NCI-H146 treated with DMSO at 0.1 percent for 48 hours (cell line): ENCODE data around the gene MYO18A.
A peak's percentile ranks its signal among the peaks of the same experiment; 100 is the strongest.
"Not testable (repeated sequence)": the region's sequence is repeated elsewhere in the genome, so short reads cannot be mapped to it uniquely, and the experiment has no call there.

Experiments
- DNase-seq: peaks from one replicate; lab custom pipeline; 2025; ENCODE audit not compliant: unreplicated experiment; lab: John Stamatoyannopoulos, UW

Gene MYO18A

DNA sequence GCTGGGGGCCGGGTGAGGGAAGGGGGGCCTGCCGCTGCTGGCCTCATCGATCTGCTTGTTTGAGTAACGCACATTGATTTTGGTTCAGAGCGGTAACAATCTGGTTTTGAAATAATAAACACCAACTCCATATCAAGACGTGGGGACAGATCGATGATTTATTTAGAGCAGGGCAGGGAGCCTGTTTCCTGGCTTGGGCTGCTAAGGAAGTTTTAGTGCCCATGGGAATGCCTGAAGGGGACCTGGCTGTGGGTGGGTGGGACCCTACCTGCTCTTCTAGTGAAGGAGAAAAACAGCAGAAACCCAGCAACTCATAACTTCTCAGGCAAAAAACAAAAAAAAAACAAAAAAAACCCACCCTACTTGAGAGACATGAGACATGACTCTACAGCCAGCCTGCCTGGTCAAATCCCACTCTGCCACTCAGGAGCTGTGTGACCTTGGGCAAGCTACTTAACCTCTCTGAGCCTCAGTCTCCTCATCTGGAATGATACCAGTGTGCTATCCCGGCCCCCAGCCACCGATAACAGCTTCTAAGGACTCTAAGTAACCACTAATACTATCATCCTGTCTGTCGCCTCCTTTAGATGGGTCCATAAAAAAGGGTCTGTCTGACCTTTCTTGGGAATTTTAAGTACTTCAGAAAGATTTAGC, 71.2 kb downstream of the MYO18A start:
- DNase-seq = no peak

DNA sequence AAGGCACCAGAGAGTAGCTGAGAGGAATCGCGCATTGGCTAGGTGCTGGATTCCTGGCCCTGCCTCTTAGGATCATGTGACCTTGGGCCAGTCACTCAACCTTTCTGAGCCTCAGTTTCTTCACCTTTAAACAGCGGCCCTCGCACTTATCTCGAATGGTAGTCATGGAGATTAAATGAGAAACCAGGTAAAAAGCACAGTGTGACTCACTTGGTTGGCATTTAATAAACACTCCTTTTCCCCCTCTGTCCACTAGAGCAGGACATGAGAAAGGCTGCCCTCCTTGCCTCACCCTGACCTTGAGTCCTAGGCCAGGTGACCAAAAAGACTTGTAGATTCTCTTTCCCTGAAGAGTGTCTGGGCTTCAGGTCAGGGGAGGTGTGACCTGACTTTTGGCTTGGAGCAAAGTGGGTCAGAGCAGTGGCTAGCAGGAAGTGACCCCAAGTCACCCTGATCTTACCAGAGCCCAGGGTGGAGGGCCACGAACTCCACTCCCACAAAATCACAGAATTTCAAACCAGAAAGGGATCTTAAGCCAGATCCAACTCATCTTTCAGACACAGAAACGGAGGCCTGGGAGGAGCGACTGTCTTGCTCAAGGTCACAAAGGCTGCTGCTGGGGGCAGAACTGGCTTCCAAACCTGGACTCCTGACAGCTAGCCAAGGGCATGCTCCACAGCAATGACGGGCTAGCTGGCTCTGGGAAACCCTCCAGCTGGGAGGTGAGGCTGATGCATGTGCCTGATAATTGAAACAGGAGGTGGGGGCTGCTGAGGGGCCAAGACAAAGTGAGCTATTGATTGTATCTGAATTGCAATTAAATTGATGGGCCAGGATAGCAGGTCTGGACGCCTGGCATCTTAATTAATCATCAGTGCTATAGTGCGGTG, 72.0 kb downstream of the MYO18A start:
- no peak for DNase-seq

DNA sequence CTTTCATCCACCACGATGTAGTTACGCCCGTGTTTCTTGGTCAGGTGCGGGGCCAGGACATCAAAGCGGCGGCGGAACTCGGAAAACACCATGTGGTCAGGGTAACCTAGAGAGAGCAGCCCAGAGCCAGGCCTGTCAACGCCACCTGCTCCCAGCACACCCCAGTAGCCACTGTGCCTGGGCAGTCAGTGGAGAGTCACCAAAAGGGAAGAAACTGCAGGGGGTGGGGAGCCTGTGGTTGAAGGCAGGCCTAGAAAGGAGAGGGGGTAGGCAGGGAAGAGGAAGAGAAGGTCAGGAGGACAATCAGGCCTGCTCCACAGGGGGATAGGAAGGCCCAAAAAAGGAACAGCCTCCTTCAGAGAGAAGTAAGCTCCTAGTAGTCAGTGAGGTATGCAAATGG, 73.1 kb downstream of the MYO18A start:
- no peak for DNase-seq

DNA sequence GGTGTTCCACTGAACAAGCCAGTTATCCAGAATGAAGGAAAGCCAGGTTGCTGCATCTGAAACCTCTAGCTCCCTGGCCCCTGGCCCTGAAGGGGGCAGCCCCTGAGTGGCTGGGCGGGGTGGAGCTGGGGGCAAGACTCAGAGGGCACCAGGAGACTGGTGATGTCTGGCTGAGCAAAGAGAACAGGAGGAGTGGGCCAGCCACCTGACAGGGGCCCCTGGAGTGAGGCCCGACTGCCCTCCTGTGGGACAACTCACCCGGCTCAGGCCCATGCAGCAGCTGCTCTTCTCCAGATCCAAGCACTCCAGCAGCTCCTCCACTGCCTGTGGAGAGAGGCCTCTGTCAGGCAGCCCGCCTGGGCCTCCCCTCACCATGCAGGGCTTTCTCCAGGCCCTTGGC, 76.9 kb downstream of the MYO18A start:
- DNase-seq = no peak

DNA sequence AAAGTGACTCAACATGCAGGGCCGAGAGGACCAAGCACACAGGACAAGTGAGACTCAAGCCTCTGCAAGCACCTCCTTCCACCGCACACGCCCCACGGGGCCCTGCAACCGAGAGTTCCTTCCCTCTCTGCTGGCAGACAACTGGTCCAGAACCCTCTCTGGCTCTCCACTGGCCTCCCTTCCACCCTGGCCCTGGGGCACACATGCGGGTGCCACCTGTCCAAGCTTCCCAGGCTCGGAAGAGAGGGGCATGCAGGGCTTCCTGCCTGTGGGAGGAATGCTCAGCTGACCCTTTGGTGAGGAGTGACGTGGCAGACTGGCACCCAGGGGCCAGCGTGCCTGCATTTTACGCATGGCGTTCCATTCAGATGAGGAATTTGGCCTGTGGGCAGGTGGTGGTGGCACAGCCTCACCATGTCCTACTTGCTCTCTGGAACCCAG, 77.4 kb downstream of the MYO18A start:
- no peak for DNase-seq

DNA sequence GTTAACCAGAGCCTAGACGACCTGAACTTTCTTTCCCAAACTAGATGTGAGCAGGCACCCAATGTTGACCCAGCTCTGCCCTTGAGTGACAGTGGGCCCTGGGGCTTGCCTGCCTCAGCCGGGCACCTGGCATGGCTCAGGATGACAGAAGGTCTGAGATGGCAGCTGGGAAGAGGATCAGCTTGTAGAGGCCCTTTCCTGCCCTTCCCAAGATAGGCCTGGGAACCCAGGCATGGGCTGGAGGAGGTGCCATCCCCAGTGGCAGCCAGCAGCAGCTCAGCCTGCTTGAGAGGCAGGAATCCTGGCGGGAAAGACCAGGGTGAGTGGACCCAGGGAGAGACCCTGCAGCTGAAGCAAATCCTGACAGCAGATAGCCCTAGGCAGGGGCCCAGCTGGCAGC, 78.2 kb downstream of the MYO18A start:
- no peak for DNase-seq

DNA sequence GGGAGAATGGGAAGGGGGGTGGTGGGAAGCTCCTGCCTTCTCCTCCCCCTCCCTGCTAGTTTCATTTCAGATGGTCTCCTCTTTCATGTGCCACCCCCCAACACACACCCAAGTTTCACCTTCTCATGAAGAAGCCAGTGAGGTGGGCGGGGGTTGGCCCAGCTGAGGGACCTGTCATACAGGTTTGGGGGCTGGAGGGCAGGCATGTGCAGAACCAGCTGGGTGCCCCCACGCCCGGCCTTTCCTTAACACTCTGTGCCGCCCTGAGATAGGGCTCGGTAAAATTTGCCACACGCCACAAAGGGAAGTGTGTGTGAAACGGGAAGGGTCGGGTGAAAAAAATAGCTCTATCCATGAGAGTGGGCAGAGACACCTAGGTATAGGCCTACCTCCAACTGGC, 79.9 kb downstream of the MYO18A start:
- DNase-seq = no peak

DNA sequence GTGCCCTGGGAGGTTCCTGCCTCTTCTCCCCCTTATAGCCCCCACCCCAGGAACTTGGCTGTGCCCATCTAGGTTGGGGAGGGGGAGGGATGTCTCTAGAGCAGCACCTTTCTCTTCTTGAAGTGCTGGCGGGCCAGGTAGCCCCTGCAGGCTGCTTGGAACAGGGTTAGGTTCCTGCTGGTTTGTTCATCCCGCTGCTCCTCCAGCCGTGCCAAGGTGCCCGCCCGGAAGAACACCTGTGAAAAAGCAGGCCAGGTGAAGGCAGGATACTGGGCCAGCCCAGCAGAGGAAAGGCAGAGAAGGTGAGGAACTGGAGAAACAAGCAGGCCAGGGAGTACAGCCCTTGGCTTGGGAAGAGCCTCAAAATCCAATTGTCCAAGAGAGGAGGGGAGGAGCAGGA, 80.7 kb downstream of the MYO18A start:
- no peak for DNase-seq

DNA sequence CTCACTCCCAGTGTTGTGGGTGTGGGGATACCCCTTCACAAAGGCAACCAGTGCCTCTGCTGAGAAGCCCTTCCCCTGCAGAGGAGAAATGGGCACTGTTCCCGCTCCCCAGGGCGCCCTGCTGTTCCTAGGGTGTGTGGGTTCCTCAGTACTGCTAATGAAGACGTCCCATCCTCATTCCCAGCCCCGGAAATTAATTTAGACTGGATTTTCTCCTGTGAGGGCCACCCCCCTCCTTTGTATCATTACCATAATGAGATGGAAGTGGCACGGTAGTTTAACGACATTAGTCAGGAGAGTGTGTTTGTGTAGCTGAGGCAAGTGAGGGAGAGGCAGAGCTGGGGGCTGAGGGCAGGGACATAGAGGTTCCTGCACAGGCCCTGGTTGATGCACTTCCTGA, 84.1 kb downstream of the MYO18A start:
- DNase-seq = no peak

DNA sequence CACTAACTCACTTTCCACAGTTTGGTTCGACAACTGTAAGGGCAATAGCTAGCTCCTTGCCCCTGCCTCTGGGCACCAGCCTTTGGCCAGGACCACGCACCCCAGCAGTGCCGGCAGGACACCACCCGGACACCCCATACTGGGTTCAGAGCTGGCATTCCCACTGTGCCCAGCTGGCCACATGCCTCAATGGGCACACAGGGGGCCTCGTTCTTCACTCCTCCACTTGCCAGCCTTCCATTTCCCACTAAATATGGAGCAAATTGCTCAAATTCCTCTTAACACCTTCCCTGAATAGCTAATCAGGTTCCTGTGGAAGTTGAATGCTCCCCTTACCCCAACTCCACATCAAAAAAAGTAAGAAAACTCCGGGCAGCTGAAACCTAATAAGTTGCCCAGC, 84.8 kb downstream of the MYO18A start:
- DNase-seq = no peak

DNA sequence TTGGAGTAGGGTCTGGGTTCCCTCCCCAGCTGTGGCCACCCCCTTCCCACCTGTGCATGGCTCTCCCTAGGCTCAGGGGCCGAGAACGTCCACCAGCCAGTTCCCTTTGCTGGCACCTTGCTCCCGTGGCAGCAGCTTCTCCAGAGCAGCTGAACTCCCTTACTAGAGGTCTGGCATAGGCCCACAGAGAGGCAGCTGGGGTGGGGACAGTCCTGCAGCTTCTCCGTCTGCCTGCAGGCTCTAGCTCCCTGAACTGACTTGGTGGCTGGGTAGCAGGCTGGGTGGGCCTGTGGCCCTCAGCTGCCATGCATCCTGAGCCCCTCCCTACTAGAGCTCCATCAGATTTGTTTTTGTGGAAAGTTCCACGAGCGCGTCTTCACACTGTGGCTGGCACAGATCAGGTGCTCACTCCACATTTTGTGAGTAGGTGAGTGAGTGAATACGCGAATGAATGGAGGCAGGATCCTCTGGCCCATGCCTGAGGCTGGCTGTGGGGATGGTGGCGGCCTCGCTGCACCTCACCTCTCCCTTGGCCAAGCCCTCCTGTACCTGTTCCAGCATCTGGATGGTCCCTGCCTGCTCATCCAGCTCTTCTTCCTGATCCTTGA, 86.0 kb downstream of the MYO18A start:
- no peak for DNase-seq

DNA sequence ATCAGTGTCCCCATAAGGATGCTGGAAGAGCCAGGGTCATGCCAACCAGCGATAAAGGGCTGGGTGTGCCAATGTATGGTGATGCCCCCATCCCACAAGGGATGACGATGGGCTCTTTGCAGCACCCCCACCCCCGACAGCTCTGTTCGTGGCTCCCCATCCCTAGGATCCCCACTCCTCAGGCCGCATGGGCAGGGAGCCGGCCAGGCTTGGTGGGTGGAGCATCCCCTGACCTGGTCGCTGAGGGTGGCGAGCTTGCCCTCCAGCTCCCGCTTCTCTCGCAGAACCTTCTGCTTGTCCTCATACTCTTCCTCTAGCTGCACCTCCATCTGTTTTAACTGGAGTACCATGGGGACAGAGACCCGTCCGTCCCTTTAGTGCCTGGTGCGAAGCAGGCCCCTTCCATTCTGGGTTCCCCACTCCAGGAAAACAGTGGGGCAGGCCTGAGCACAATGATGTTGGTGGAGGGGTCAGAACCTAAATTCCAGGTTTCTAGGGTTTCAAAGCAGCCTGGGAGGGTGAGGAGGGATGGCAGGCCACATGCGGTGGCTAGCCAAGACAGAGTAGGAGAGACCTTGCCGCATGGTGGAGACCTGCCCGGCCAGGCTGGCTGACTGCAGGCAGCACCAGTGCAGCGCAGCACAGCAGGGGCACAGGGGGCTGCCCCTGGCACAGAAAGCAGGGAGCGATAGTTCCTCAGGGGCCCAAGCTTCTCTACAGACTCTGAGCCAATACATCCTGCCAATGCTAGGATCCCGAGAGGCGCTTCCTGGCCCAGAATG, 86.9 kb downstream of the MYO18A start:
- no peak for DNase-seq

DNA sequence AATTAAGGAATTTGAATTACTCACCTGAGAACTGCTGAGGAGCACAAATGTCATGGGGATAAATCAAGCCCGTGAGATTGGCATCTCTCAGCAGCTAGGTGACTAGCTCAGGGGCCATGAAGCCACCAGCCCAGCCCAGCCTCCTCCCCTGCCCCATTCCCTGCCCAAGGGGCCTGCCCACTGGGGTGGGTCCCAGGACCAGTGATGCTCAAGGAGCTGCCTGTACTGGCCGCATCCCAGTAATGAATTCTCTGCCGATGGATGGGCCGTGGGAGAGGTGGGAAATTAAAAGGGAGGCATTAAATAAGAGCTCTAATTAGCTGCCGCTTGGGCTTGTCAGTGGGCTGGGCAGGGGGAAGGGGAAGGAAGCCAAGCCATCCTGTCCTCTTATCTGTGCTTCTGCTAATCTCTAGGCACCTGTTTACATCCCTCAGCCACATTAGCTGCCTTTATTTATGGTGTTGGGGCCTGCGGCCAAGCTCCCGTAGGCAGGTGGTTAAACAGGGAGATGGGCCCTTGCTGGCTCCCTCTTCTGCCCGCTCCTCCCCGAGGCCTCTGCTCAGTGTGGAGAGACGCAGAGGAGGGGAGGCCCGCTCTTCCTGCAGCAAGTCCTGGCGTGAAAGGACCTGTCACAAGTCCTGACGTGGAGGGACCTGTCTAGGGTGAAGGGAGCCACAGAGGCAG, 88.5 kb downstream of the MYO18A start:
- peak; percentile 96 for DNase-seq

DNA sequence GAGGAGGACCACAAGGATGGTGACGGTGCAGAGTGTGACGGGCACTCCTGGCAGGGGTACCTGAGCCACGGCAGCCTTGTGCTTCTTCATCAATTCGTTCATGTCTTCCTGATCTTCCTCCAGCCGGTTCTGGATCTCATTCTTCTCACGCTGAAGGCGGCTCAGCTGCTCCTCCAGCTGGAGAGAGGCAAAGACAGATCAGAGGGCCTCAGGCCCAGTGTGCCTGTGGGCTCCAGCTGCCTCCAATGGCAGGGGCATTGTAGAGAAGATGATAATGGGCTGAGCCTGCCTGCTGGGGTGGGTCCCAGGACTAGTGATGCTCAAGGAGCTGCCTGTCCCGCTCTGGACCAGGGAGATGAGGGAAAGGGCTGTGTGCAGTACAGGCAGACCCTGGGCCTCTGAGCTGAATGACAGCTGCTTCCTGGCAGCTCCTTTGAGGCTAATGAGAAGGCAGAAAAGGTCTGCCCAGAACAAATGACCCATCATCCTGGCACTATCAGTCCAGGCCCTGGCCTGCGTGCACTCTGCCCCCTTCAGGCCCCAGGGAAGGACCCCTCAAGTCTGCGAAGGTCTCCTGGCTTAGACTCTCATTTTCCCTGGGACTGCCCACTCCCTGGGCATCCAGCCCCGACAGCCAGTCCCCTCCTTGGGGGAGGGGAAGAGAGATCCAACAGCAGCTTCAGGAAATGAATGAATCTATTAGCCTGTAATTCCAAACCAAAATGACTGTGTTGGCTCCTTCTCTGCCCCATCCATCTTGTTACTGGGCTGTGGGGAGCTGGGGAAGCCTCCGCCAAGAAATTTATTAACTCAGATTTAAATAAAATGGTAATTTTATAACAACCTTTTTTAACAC, 89.2 kb downstream of the MYO18A start:
- no peak for DNase-seq

DNA sequence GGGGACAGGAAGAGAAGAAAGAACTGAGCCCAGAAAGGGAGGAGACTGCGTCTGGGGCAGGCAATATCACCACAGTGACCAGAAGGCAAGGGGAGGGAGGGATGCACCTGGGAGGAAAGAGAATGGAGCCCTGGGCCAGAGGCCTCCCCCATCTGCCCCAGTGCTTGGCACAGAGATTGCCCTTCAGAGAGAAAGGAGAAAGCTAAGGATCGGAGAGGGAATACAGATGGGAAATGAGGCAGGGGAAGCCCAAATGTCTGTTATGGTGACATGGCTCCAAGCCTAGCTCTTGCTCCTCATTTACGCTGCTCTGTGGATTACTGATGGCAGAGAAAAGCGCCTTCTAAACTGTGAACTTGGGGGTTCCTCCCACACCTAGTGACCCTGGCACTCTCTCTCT, 90.1 kb downstream of the MYO18A start:
- DNase-seq = no peak

DNA sequence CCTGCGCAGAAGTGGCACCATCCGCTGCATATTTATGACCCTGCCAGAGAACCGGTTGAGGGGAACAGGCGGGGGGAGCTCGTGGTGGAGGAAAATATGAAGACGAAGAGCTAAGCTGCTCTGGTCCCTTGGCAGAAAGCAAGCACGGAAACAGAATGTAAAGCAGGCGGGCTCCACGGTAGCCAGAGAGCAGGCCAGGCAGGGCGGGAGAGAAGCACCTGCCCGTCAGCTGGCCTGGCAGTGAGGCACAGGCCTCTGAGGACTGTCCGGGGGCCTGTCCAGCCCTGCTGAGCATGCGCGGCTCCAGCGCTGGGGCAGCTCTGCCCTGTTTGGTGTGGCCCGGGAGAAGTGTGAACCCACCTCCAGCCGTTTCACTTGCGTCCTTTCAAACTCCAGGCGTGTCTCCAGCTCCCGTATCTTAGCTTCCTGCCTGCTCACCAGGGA, 90.6 kb downstream of the MYO18A start:
- no peak for DNase-seq

DNA sequence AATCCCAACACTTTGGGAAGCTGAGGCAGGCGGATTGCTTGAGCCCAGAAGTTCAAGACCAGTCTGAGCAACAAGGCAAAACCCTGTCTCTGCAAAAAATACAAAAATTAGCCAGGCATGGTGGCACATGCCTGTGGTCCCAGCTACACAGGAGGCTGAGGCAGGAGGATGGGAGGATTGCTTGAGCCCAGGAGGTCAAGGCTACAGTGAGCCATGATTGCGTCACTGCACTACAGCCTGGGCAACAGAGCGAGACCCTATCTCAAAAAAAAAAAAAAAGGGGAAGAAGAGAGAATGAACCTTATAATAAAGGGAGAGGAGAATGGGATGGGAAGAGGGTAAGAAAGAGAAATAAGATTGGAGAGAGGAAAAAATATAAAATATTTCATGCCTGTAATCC, 91.4 kb downstream of the MYO18A start:
- DNase-seq = not testable (repeated sequence)

DNA sequence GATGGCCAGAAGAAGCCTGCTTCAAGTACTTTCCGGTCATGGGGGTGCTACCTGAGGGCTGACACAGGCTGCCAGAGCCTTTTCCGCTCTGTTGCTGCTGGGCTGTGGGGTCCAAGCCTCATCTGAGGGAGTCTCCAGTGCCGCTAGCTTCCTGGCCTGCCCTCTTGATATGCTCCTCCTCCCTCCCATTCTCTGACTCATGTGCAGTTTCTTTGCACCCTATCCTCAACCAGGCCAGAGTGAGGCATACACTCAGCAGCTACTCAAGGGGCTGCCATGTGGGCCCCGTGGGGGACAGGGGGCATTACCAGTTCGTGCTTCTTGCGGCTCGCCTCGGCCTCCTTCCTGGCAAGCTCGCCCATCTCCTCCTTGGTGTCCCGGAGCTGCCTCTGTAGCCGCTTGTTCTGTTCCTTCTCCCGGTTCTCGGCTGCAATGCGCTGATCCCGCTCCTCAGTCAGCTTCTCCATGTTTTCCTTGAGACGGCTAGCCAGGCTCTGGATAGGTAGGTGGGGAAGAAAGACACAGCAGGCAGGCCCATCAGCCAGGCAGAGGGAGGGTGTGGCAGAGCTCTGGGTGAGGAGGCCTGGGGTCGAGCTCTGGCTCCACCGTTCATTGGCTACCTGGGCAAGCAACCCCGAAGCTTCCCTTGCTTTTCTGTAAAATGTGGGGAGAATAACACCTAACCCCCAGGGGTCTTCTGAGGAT, 93.4 kb downstream of the MYO18A start:
- DNase-seq = no peak

DNA sequence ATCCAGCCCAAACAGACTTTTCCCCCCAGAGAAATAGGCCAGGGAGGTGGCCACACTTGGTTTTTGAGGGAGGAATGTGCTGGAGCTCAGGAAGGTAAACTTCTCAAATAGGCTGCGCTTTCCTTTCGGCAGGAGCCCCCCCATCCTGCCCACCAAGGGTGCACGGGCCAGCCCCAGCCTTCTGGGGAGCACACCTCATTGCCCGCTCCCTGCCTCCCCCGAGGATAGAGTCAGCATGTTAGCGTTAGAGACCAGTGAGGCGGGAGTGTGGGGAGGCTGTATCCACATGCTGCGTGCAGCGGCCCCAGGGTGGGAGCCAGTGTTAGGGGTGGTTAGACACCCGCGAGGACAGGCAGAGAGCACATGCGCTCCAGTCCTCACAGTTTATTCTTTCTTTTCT, 95.0 kb downstream of the MYO18A start:
- no peak for DNase-seq
